Measurements from ENCODE around the gene TVP23B. TPM values are rescaled to one million over a fixed set of nuclear protein-coding genes. Genes with fewer than 3 reads are reported as not detected.
A peak's percentile ranks its signal among the peaks of the same experiment; 100 is the strongest.
"Not testable (repeated sequence)": the region's sequence is repeated elsewhere in the genome, so short reads cannot be mapped to it uniquely, and the experiment has no call there.

The TVP23B gene
- 10 to 100 TPM; 40.7 to 41.8 TPM for total RNA-seq
- long read RNA-seq, transcript TVP23B-204 (6 exons, 718 nt) = minor isoform, 5 of 112 reads
- long read RNA-seq, transcript TVP23B-201 (7 exons, 2,064 nt) = major isoform, 102 of 112 reads
- long read RNA-seq, partial matches to known transcripts = 4 of 112 reads
- long read RNA-seq, other reads (novel, unspliced or antisense) = 0 of 112 reads

- peak; percentile 97 for ATAC-seq
- intact Hi-C loops (cut with DNase I, micrococcal nuclease) = not testable (repeated sequence)
- DNase-seq = peak; percentile 97 to 98
These were observed at the start of gene TVP23B for GRCh38 chr17:18780991-18781718. TSS of gene TVP23B (plus strand) at chr17:18781183. CDS start at chr17:18781294, 111 bp downstream.

- DNase-seq; intact Hi-C loops (cut with DNase I, micrococcal nuclease); ATAC-seq: not testable (repeated sequence)
These were observed 48.5 kb upstream of the TVP23B start for GRCh38 chr17:18732438-18732837.

- ATAC-seq; intact Hi-C loops (cut with DNase I, micrococcal nuclease); DNase-seq: not testable (repeated sequence)
These were observed 47.6 kb upstream of the TVP23B start for GRCh38 chr17:18733350-18733749.

- ATAC-seq; DNase-seq; intact Hi-C loops (cut with DNase I, micrococcal nuclease): not testable (repeated sequence)
These were observed 41.2 kb upstream of the TVP23B start for GRCh38 chr17:18739616-18740391.

GRCh38 chr17:18741228-18741627, 39.8 kb upstream of the TVP23B start:
- intact Hi-C loops (cut with DNase I, micrococcal nuclease) = not testable (repeated sequence)
- DNase-seq (peak in 1 of 2 donors; percentile 11), ATAC-seq (peak; percentile 93)

- ATAC-seq; DNase-seq; intact Hi-C loops (cut with DNase I, micrococcal nuclease): not testable (repeated sequence)
These were observed 37.1 kb upstream of the TVP23B start, which contains the start of gene FBXW10 for GRCh38 chr17:18743699-18744421. TSS of gene FBXW10 (plus strand) at chr17:18744054. CDS start at chr17:18744245, 191 bp downstream.

- intact Hi-C loops (cut with DNase I, micrococcal nuclease); DNase-seq: not testable (repeated sequence)
- ATAC-seq = peak; percentile 67
These were observed 36.3 kb upstream of the TVP23B start for GRCh38 chr17:18744726-18745125.

GRCh38 chr17:18746551-18746950, 34.4 kb upstream of the TVP23B start:
- DNase-seq; ATAC-seq; intact Hi-C loops (cut with DNase I, micrococcal nuclease): not testable (repeated sequence)

GRCh38 chr17:18747501-18747900, 33.5 kb upstream of the TVP23B start:
- DNase-seq, ATAC-seq: not testable (repeated sequence)

GRCh38 chr17:18750242-18750641, 30.7 kb upstream of the TVP23B start:
- not testable (repeated sequence) for ATAC-seq

More at GRCh38 chr17:18747501-18747900, 33.5 kb upstream of the TVP23B start:
- intact Hi-C loops (cut with DNase I, micrococcal nuclease) = not testable (repeated sequence)

GRCh38 chr17:18753829-18754409, 27.1 kb upstream of the TVP23B start:
- DNase-seq; intact Hi-C loops (cut with DNase I, micrococcal nuclease): not testable (repeated sequence)
- ATAC-seq = peak; percentile 61

More at GRCh38 chr17:18750242-18750641, 30.7 kb upstream of the TVP23B start:
- DNase-seq; intact Hi-C loops (cut with DNase I, micrococcal nuclease): not testable (repeated sequence)

GRCh38 chr17:18755969-18756368, 25.0 kb upstream of the TVP23B start:
- ATAC-seq; intact Hi-C loops (cut with DNase I, micrococcal nuclease); DNase-seq: not testable (repeated sequence)

GRCh38 chr17:18757368-18758044, 23.5 kb upstream of the TVP23B start:
- intact Hi-C loops (cut with DNase I, micrococcal nuclease); DNase-seq; ATAC-seq: not testable (repeated sequence)

- ATAC-seq; DNase-seq; intact Hi-C loops (cut with DNase I, micrococcal nuclease): not testable (repeated sequence)
These were observed 22.6 kb upstream of the TVP23B start for GRCh38 chr17:18758344-18758743.

GRCh38 chr17:18760221-18760620, 20.8 kb upstream of the TVP23B start:
- ATAC-seq; DNase-seq; intact Hi-C loops (cut with DNase I, micrococcal nuclease): not testable (repeated sequence)

- ATAC-seq; DNase-seq; intact Hi-C loops (cut with DNase I, micrococcal nuclease): not testable (repeated sequence)
These were observed 10.4 kb upstream of the TVP23B start for GRCh38 chr17:18770572-18770971.

- intact Hi-C loops (cut with DNase I, micrococcal nuclease); ATAC-seq; DNase-seq: not testable (repeated sequence)
These were observed 9.9 kb upstream of the TVP23B start for GRCh38 chr17:18771066-18771465.

Data from left colon (tissue), 2 donors.